CD8-positive, alpha-beta memory T cell (primary cell): Measurements from ENCODE around the gene TP53I11. TPM values are rescaled to one million over a fixed set of nuclear protein-coding genes. Genes with fewer than 3 reads are reported as not detected.

Experiments
- CTCF ChIA-PET: fragments of 350-600 bp; sonication (Branson Sonifier 250); formaldehyde crosslinking; loops from one replicate; lab custom pipeline; 2021; ENCODE audit warnings: antibody characterized with exemption; lab: Charles Lee
- POLR2A ChIA-PET: fragments of 350-600 bp; sonication (Branson Sonifier 250); formaldehyde crosslinking; loops from one replicate; lab custom pipeline; 2021; ENCODE audit warnings: antibody characterized with exemption; lab: Charles Lee
- DNase-seq, 5 donors: peaks; one replicate each; pipeline versions ENCODE4 v3.0.0 to v3.0.0-alpha.2; 2020 to 2022; ENCODE audit warnings: mixed read lengths in 1 of 5
- H3K27ac ChIP-seq: one replicate; pipeline ENCODE4 v1.7.0; 2013; ENCODE audit warnings: low read depth, mild to moderate bottlenecking, low read length, moderate library complexity
- H3K27me3 ChIP-seq: 2 replicates; pipeline ENCODE4 v1.7.0; 2013; ENCODE audit warnings: low read length, mild to moderate bottlenecking; ENCODE audit not compliant: insufficient read depth, poor library complexity, severe bottlenecking
- H3K36me3 ChIP-seq: 2 replicates; pipeline ENCODE4 v1.7.0; 2013; ENCODE audit warnings: mild to moderate bottlenecking, low read length, moderate library complexity; ENCODE audit not compliant: insufficient read depth
- H3K4me1 ChIP-seq: 2 replicates; pipeline ENCODE4 v1.7.0; 2013; ENCODE audit warnings: mild to moderate bottlenecking, low read length, moderate library complexity; ENCODE audit not compliant: insufficient read depth
- H3K4me3 ChIP-seq: 2 replicates; pipeline ENCODE4 v1.7.0; 2013; ENCODE audit warnings: mild to moderate bottlenecking, low read length
- H3K9me3 ChIP-seq: 2 replicates; pipeline ENCODE4 v1.7.0; 2013; ENCODE audit warnings: mild to moderate bottlenecking, low read length
- H3K27ac Mint-ChIP-seq, 8 donors: one replicate each; pipeline ENCODE4 v1.8.0; 2020 to 2021; ENCODE audit warnings: mixed read lengths in 8 of 8, mild to moderate bottlenecking in 6 of 8, inconsistent platforms in 3 of 8, moderate library complexity in 3 of 8
- H3K27me3 Mint-ChIP-seq, 2 donors: one replicate each; pipeline ENCODE4 v1.8.0; 2020 to 2021; ENCODE audit warnings: mixed read lengths in 2 of 2, mild to moderate bottlenecking in 1 of 2, moderate library complexity in 1 of 2
- H3K36me3 Mint-ChIP-seq, 3 donors: one replicate each; pipeline ENCODE4 v1.8.0; 2020 to 2021; ENCODE audit warnings: mixed read lengths in 3 of 3, inconsistent platforms in 1 of 3, mild to moderate bottlenecking in 1 of 3
- H3K4me1 Mint-ChIP-seq, 3 donors: one replicate each; pipeline ENCODE4 v1.8.0; 2020 to 2021; ENCODE audit warnings: mixed read lengths in 3 of 3, inconsistent platforms in 1 of 3, mild to moderate bottlenecking in 1 of 3
- H3K4me3 Mint-ChIP-seq, 7 donors: one replicate each; pipeline ENCODE4 v1.8.0; 2020 to 2021; ENCODE audit warnings: mixed read lengths in 7 of 7, mild to moderate bottlenecking in 6 of 7, moderate library complexity in 4 of 7, inconsistent platforms in 2 of 7
- H3K9me3 Mint-ChIP-seq, 5 donors: one replicate each; pipeline ENCODE4 v1.8.0; 2020 to 2022; ENCODE audit warnings: mixed read lengths in 5 of 5, mild to moderate bottlenecking in 3 of 5, moderate library complexity in 2 of 5, inconsistent platforms in 1 of 5
- polyA plus RNA-seq: library from polyadenylated mRNA; unstranded; fragments of 300-500 nt; fragmentation: Illumina TruSeq; gene quantifications from one replicate; pipeline ENCODE4 v1.2.3, GENCODE V29; 2021
- total RNA-seq, 2 experiments: library from RNA; stranded (reverse); gene quantifications; one replicate each; pipeline ENCODE4 v1.2.3, GENCODE V29; 2021

Gene TP53I11
- total and polyA plus RNA-seq, 3 experiments from 2014 or later: 16.9 to 32.1 (median 18.1) TPM

GRCh38 chr11:44952500-44953260 is 2.0 kb upstream of the TP53I11 start:
- H3K4me3 Mint-ChIP-seq: peak overlapping the region in 2 of 7 donors; percentile 80 to 92
- no peaks in the 10 kb centered on the region for H3K9me3 Mint-ChIP-seq
- no peaks in the 10 kb centered on the region for H3K9me3 ChIP-seq
- no peak for DNase-seq
- no peaks in the 10 kb centered on the region for H3K36me3 ChIP-seq
- no peak overlapping the region for H3K27ac ChIP-seq
- peaks cover 0 to 5% of the 10 kb centered on the region in 2 donors for H3K27me3 Mint-ChIP-seq
- H3K4me1 ChIP-seq: no peaks in the 10 kb centered on the region
- no peak overlapping the region for H3K4me3 ChIP-seq
- no peaks in the 10 kb centered on the region for H3K27me3 ChIP-seq
- no peaks in the 10 kb centered on the region for H3K36me3 Mint-ChIP-seq
- CTCF ChIA-PET: interaction anchor here (1.0 kb wide), 2 partner anchors 16 to 17 kb away, joined by 4 to 5 read pairs; no protein-coding TSS in a partner anchor
- H3K27ac Mint-ChIP-seq: peak overlapping the region in 3 of 8 donors; percentile 33 to 83 (median 48)
- POLR2A ChIA-PET: interaction anchor here (0.6 kb wide), 1 partner anchor 384 kb away, joined by 4 read pairs; no protein-coding TSS in a partner anchor
- peaks cover 10 to 22% (median 20%) of the 10 kb centered on the region in 3 donors for H3K4me1 Mint-ChIP-seq

- CTCF ChIA-PET: interaction anchor here (1.0 kb wide), 2 partner anchors 15 to 18 kb away, joined by 4 to 5 read pairs; no protein-coding TSS in a partner anchor
Measured at GRCh38 chr11:44952082-44952481, 1.4 kb upstream of the TP53I11 start.

GRCh38 chr11:44950031-44950624 is 555 bp downstream of the TP53I11 start:
- Histone ChIP-seq H3K4me3 (peak overlapping the region; percentile 55), H3K27me3 (no peaks in the 10 kb centered on the region), H3K9me3 (no peaks in the 10 kb centered on the region), H3K27ac (no peak overlapping the region), H3K4me1 (no peaks in the 10 kb centered on the region), H3K36me3 (no peaks in the 10 kb centered on the region)
- Mint-ChIP-seq H3K27me3 (peaks cover 0 to 5% of the 10 kb centered on the region in 2 donors), H3K36me3 (peaks cover 0 to 3% (median 0%) of the 10 kb centered on the region in 3 donors), H3K4me1 (peaks cover 13 to 32% (median 27%) of the 10 kb centered on the region in 3 donors), H3K27ac (peak overlapping the region in 2 of 8 donors; percentile 12 to 46), H3K9me3 (no peaks in the 10 kb centered on the region), H3K4me3 (peak overlapping the region; percentile 84 to 94 (median 90))
- ChIA-PET CTCF (interaction anchor here (1.0 to 1.7 kb wide), 11 partner anchors 9 to 154 kb away, joined by 3 to 9 read pairs (median 4); no protein-coding TSS in a partner anchor), POLR2A (interaction anchor here (1.7 kb wide), 1 partner anchor 153 kb away, joined by 5 read pairs; no protein-coding TSS in a partner anchor)
- DNase-seq: peak; percentile 12 to 59 (median 15)

More at GRCh38 chr11:44952082-44952481, 1.4 kb upstream of the TP53I11 start:
- no peaks in the 10 kb centered on the region for H3K27me3 ChIP-seq
- POLR2A ChIA-PET: interaction anchor here (0.6 kb wide), 1 partner anchor 385 kb away, joined by 4 read pairs; no protein-coding TSS in a partner anchor
- no peaks in the 10 kb centered on the region for H3K36me3 Mint-ChIP-seq
- no peak for DNase-seq
- H3K4me1 ChIP-seq: no peaks in the 10 kb centered on the region
- peaks cover 0 to 5% of the 10 kb centered on the region in 2 donors for H3K27me3 Mint-ChIP-seq
- H3K36me3 ChIP-seq: no peaks in the 10 kb centered on the region
- no peak overlapping the region for H3K4me3 ChIP-seq
- H3K27ac Mint-ChIP-seq: peak overlapping the region in 4 of 8 donors; percentile 33 to 92 (median 72)
- H3K9me3 Mint-ChIP-seq: no peaks in the 10 kb centered on the region
- no peak overlapping the region for H3K27ac ChIP-seq
- H3K4me1 Mint-ChIP-seq: peaks cover 10 to 25% (median 23%) of the 10 kb centered on the region in 3 donors
- no peaks in the 10 kb centered on the region for H3K9me3 ChIP-seq
- peak overlapping the region in 5 of 7 donors; percentile 37 to 92 (median 66) for H3K4me3 Mint-ChIP-seq

- H3K4me3 Mint-ChIP-seq: peak overlapping the region; percentile 84 to 94 (median 90)
- Histone ChIP-seq H3K4me3 (peak overlapping the region; percentile 55), H3K27me3 (no peaks in the 10 kb centered on the region), H3K9me3 (no peaks in the 10 kb centered on the region), H3K27ac (no peak overlapping the region), H3K36me3 (no peaks in the 10 kb centered on the region), H3K4me1 (no peaks in the 10 kb centered on the region)
- ChIA-PET CTCF (interaction anchor here (1.0 to 24.4 kb wide), 12 partner anchors 10 to 155 kb away, joined by 3 to 1027 read pairs (median 4); no protein-coding TSS in a partner anchor), POLR2A (interaction anchor here (1.7 kb wide), 1 partner anchor 154 kb away, joined by 5 read pairs; no protein-coding TSS in a partner anchor)
- peaks cover 0 to 5% of the 10 kb centered on the region in 2 donors for H3K27me3 Mint-ChIP-seq
- peak overlapping the region; percentile 43 to 90 (median 79) for H3K27ac Mint-ChIP-seq
- DNase-seq: peak; percentile 12 to 57 (median 24)
- H3K36me3 Mint-ChIP-seq: peaks cover 0 to 3% (median 0%) of the 10 kb centered on the region in 3 donors
- H3K4me1 Mint-ChIP-seq: peaks cover 13 to 39% (median 27%) of the 10 kb centered on the region in 3 donors
- H3K9me3 Mint-ChIP-seq: no peaks in the 10 kb centered on the region
Measured at GRCh38 chr11:44949160-44950030, 1.3 kb downstream of the TP53I11 start.

GRCh38 chr11:44948155-44948554 is 2.5 kb downstream of the TP53I11 start:
- Histone ChIP-seq H3K27ac (no peak overlapping the region), H3K27me3 (no peaks in the 10 kb centered on the region), H3K4me3 (no peak overlapping the region), H3K9me3 (no peaks in the 10 kb centered on the region), H3K36me3 (no peaks in the 10 kb centered on the region), H3K4me1 (peaks cover 4% of the 10 kb centered on the region)
- peaks cover 0 to 3% of the 10 kb centered on the region in 2 donors for H3K27me3 Mint-ChIP-seq
- no peaks in the 10 kb centered on the region for H3K9me3 Mint-ChIP-seq
- CTCF ChIA-PET: interaction anchor here (0.7 to 24.4 kb wide), 9 partner anchors 11 to 156 kb away, joined by 3 to 1027 read pairs (median 4); no protein-coding TSS in a partner anchor
- peak overlapping the region; percentile 23 to 88 (median 59) for H3K4me3 Mint-ChIP-seq
- POLR2A ChIA-PET: no interaction called here
- no peak for DNase-seq
- peaks cover 0 to 3% (median 0%) of the 10 kb centered on the region in 3 donors for H3K36me3 Mint-ChIP-seq
- peaks cover 23 to 51% (median 34%) of the 10 kb centered on the region in 3 donors for H3K4me1 Mint-ChIP-seq
- peak overlapping the region in 3 of 8 donors; percentile 48 to 74 (median 51) for H3K27ac Mint-ChIP-seq

GRCh38 chr11:44947114-44947513 is 3.6 kb downstream of the TP53I11 start:
- Histone ChIP-seq H3K4me1 (peaks cover 9% of the 10 kb centered on the region), H3K36me3 (no peaks in the 10 kb centered on the region), H3K27ac (no peak overlapping the region), H3K9me3 (no peaks in the 10 kb centered on the region), H3K4me3 (no peak overlapping the region), H3K27me3 (no peaks in the 10 kb centered on the region)
- ChIA-PET CTCF (interaction anchor here (1.4 to 24.4 kb wide), 5 partner anchors 10 to 157 kb away, joined by 3 to 1027 read pairs (median 5); no protein-coding TSS in a partner anchor), POLR2A (no interaction called here)
- peaks cover 0 to 3% (median 0%) of the 10 kb centered on the region in 3 donors for H3K36me3 Mint-ChIP-seq
- H3K9me3 Mint-ChIP-seq: no peaks in the 10 kb centered on the region
- H3K27me3 Mint-ChIP-seq: peaks cover 0 to 3% of the 10 kb centered on the region in 2 donors
- peaks cover 28 to 62% (median 44%) of the 10 kb centered on the region in 3 donors for H3K4me1 Mint-ChIP-seq
- no peak for DNase-seq
- H3K27ac Mint-ChIP-seq: peak overlapping the region in 1 of 8 donors; percentile 52
- peak overlapping the region in 4 of 7 donors; percentile 2 to 88 (median 42) for H3K4me3 Mint-ChIP-seq

GRCh38 chr11:44946263-44946662 is 4.4 kb downstream of the TP53I11 start:
- peaks cover 0 to 3% (median 2%) of the 10 kb centered on the region in 3 donors for H3K36me3 Mint-ChIP-seq
- peaks cover 0 to 1% of the 10 kb centered on the region in 2 donors for H3K27me3 Mint-ChIP-seq
- Histone ChIP-seq H3K4me3 (no peak overlapping the region), H3K27ac (no peak overlapping the region), H3K4me1 (peaks cover 9% of the 10 kb centered on the region), H3K36me3 (no peaks in the 10 kb centered on the region), H3K9me3 (no peaks in the 10 kb centered on the region), H3K27me3 (no peaks in the 10 kb centered on the region)
- ChIA-PET POLR2A (no interaction called here), CTCF (interaction anchor here (1.4 to 24.4 kb wide), 5 partner anchors 9 to 157 kb away, joined by 3 to 1027 read pairs (median 5); no protein-coding TSS in a partner anchor)
- H3K27ac Mint-ChIP-seq: no peak overlapping the region
- H3K9me3 Mint-ChIP-seq: no peaks in the 10 kb centered on the region
- no peak for DNase-seq
- H3K4me3 Mint-ChIP-seq: peak overlapping the region in 2 of 7 donors; percentile 27 to 78
- peaks cover 30 to 62% (median 47%) of the 10 kb centered on the region in 3 donors for H3K4me1 Mint-ChIP-seq
